Mammary epithelial cell (primary cell): ENCODE results near the gene HMGN1.

ENCODE experiments used
- EZH2 ChIP-seq: IDR thresholded peaks from 2 replicates; pipeline ENCODE4 v1.6.1; 2012; ENCODE audit warnings: low read length, inconsistent platforms, borderline replicate concordance
- TF ChIP-seq, protein P1 (sequence below), 2 donors: IDR thresholded peaks in 1 of 2; conservative IDR thresholded peaks in 1 of 2; 2 replicates each; pipeline ENCODE4 v1.5.1; 2011 to 2012; ENCODE audit warnings: inconsistent platforms in 2 of 2, low read length in 2 of 2, mild to moderate bottlenecking in 2 of 2, control low read depth in 1 of 2, low read depth in 1 of 2; ENCODE audit not compliant: insufficient read depth in 1 of 2; ENCODE audit errors: extremely low read depth in 1 of 2

DNA sequence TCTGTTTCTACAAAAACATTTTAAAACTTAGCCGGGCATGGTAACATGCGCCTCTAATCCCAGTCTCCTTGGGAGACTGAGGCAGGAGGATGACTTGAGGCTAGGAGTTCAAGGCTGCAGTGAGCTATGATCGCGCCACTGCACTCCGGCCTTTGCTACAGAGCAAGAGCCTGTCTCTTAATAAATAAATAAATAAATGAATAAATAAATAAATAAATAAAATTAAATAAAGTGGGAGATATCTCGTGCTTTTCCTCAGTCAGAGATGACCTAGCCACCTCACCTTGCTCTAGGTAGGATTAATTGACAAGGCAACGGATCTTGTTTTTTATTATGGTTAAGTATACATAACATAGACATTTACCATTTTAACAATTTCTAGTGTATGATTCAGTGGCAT is 21.2 kb downstream of the HMGN1 start:
- TF ChIP-seq, protein P1, sequence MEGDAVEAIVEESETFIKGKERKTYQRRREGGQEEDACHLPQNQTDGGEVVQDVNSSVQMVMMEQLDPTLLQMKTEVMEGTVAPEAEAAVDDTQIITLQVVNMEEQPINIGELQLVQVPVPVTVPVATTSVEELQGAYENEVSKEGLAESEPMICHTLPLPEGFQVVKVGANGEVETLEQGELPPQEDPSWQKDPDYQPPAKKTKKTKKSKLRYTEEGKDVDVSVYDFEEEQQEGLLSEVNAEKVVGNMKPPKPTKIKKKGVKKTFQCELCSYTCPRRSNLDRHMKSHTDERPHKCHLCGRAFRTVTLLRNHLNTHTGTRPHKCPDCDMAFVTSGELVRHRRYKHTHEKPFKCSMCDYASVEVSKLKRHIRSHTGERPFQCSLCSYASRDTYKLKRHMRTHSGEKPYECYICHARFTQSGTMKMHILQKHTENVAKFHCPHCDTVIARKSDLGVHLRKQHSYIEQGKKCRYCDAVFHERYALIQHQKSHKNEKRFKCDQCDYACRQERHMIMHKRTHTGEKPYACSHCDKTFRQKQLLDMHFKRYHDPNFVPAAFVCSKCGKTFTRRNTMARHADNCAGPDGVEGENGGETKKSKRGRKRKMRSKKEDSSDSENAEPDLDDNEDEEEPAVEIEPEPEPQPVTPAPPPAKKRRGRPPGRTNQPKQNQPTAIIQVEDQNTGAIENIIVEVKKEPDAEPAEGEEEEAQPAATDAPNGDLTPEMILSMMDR (conservative IDR thresholded peaks at IDR 0.05 in 1 of 2, IDR thresholded peaks at IDR 0.05 in 1 of 2; ENCODE audit: extremely low read depth in 1 of 2, insufficient read depth in 1 of 2, low read depth in 1 of 2, low read length in 2 of 2): no peak
- no peak for TF ChIP-seq EZH2
